ENCODE results near the gene NANOS2. TPM values are rescaled to one million over a fixed set of nuclear protein-coding genes. Genes with fewer than 3 reads are reported as not detected.

NANOS2 gene
- not detected in 2 replicates for total RNA-seq

DNA sequence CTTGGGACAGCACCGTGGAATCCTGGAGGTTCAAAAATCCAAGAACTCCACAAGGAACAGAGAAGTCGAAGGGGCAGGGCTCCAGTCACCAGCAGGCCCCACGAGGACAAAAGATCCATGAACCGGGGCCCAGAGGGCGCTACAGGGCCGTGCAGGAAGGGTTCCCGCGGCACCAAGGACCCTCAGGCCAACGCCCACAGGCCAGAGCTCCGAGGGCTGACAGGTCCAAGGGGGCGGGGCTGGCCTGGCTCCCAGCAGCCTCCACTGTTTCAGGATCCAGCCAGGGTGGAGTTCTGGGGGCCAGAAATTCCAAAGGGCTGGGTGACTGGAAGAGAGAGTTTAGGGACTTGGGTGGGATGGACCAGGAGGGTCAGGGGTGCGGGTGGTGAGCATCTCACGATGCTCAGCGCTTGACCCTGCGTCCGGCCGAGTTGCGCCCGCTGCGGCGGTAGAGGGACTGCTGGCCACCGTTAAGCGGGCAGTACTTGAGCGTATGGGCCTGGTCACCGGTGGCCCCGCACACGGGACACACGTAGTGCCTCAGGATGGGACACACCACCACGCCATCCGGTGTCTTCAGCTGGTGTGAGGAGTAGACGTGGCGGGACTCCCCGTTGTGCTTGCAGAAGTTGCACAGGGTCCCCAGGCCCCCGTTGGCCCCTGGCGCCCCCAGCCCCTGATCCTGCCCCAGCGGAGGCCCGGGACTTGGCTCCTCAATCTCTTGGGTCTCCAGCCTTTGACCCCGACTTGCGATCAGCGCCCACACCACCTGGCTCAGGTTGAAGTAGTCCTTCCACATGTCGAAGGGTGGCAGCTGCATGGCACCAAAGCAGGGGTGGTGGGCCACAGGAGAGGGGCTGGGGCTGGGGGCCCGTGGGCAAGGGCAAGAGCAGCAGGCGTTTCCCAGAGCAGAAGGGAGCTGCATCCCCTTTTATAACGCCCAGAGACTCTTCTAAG is at the start of gene NANOS2:
NANOS2 (minus strand) TSS at position 905 of the 957 bp plus-strand sequence; CDS start at position 820, 85 bp downstream.

DNA sequence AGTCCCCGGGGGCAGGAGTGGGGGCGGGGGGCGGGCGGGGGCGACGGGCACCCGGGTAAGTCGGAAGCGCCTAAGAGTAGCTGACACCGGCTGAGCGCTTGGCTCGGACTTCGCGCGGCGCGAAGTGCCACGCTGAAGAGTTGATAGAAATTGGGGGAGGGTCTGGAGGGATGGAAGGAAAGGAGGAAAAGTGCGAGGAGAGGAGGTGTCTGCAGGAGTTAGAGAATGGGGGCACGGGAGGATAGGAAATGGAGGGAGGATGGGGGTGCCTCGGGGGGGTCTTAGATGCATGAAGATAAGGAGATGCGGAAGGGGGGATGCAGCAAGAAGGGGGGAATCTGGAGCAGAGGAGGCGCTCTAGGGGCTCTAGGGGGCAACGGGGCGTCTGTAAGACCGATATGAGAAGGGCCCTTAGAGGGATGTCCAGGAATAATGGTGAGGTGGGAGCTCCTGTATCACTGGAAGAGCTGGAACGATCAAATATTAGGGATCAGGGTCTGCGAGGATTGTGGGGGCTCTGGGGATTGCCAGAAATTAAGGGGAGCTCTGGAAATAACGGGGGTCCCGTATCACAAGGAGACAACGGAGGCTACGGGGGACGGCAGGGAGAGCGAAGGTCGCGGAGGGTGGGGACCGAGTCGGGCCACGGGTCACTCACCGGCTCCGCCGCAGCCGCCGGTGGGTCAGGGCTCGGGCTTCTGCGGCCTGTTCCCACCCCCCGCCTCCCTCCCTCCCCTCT is 12.5 kb downstream of the NANOS2 start, which contains the start of gene MYPOP:
MYPOP (minus strand) TSS at position 702 of the 739 bp plus-strand sequence. CDS start 840 bp downstream, outside the sequence.

DNA sequence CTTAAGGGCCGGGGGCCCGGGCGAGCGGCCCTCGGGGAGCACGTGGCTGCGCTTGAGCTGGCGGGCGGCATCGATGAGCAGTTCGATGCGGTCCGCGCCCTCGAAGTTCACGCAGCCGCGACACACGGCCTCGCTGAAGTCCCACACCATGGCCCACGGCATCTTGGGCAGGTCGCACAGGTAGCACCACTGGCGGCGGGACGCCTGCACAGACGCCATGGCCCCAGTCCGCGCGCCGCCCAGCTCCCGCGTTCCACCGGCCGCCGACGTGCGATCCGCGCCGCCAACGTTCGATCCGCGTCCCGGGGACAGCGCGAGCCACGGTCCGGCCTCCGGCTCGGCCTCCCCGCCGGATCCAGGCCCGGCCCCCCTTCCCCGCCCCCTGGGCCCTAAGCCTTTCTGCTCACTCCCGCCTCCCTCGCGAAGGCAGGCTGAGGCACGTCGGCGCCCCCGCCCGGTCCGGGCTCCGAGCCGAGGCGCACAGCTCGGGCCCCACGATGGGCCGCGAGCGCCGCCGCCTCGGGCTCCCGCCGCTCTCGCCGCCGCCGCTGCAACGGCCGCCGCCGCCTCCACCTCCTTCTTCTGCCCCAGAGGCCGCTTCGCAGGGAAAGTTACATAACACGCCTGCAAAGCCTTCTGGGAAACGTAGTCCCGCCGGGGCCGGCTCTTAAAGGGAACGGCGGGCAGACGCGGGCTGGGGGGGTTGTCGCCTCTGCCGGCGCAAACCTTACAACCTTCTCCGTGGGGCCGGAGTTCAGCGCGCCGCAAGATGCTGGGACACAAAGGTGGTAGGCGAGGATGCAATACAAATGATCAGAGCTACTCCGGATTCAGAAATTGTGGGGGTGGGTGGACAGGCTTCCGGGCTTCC is 28.8 kb downstream of the NANOS2 start, which contains the start of gene IRF2BP1:
IRF2BP1 (minus strand) TSS at position 586 of the 871 bp plus-strand sequence; CDS start at position 219, 367 bp downstream.

DNA sequence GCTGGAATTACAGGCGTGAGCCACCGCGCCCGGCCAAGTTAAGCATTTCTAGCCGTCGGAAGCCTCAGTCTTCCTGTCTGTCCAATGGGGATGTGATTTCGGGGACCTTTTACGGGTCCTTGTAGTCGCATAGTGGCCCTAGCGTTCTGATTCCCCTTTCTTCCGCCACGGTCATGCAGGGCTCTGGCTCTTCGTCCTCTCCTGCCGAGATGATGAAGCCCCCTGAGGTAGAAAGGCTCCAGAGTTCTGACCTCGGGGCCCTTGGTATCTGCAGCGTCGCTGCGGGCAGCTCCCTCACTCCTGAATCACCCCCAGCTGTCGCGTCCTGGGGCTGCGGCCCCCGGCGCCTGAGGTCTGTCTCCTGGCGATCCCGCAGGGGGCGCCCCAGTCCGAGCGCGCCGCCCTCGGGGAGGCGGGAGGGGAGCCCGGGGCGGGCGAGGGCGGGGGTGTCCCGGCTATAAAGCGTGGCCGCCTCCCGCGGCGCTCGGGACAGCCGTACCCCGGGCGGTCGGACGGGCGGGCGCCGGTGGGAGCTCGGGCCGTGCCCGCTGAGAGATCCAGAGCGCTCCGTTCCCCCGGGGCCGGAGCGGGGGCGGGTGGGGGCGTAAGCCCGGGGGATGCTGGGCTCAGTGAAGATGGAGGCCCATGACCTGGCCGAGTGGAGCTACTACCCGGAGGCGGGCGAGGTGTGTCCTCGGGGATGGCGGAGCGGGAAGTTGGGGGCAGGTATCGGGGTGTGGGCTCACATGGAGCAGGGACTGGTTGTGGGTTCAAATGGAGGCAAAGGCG is 50.5 kb downstream of the NANOS2 start, which contains the start of gene FOXA3:
FOXA3 (plus strand) TSS at position 487 of the 789 bp plus-strand sequence; CDS start at position 618, 131 bp downstream.

Other genes with a start within 250 kb of the NANOS2 start
- 0.49 TPM in 1 of 2 replicates, not detected in the other for gene GIPR, start 246.6 kb downstream of the NANOS2 start, total RNA-seq
- gene SNRPD2, start 222.8 kb downstream of the NANOS2 start, total RNA-seq = 116 and 182 TPM in 2 replicates
- 21.7 and 23.0 TPM in 2 replicates for gene QPCTL, start 222.1 kb downstream of the NANOS2 start, total RNA-seq
- 8.8 and 9.7 TPM in 2 replicates for gene FBXO46, start 183.9 kb downstream of the NANOS2 start, total RNA-seq
- not detected in 2 replicates for gene MEIOSIN, start 181.3 kb downstream of the NANOS2 start, total RNA-seq
- 15.3 and 17.2 TPM in 2 replicates for gene SIX5, start 145.5 kb downstream of the NANOS2 start, total RNA-seq
- 115 and 129 TPM in 2 replicates for gene DMPK, start 132.3 kb downstream of the NANOS2 start, total RNA-seq
- gene DMWD, start 121.9 kb downstream of the NANOS2 start, total RNA-seq = 67.4 and 90.9 TPM in 2 replicates
- 0.16 and 0.24 TPM in 2 replicates for gene RSPH6A, start 99.5 kb downstream of the NANOS2 start, total RNA-seq
- 42.0 and 44.0 TPM in 2 replicates for gene SYMPK, start 51.6 kb downstream of the NANOS2 start, total RNA-seq
- not detected in 2 replicates for gene FOXA3, start 50.5 kb downstream of the NANOS2 start, total RNA-seq
- 41.0 and 44.3 TPM in 2 replicates for gene IRF2BP1, start 28.6 kb downstream of the NANOS2 start, total RNA-seq
- 1.6 and 2.4 TPM in 2 replicates for gene MYPOP, start 12.2 kb downstream of the NANOS2 start, total RNA-seq
- gene NOVA2, start 59.1 kb upstream of the NANOS2 start, total RNA-seq = not detected in 2 replicates
- 4.2 and 10.1 TPM in 2 replicates for gene CCDC61, start 80.7 kb upstream of the NANOS2 start, total RNA-seq
- not detected in 2 replicates for gene PGLYRP1, start 108.3 kb upstream of the NANOS2 start, total RNA-seq
- gene IGFL4, start 126.2 kb upstream of the NANOS2 start, total RNA-seq = under 0.01 TPM in 1 of 2 replicates, not detected in the other
- 0.49 and 1.2 TPM in 2 replicates for gene IGFL3, start 209.9 kb upstream of the NANOS2 start, total RNA-seq
- not detected in 2 replicates for gene IGFL2, start 233.5 kb upstream of the NANOS2 start, total RNA-seq

Data from hair follicle dermal papilla cell (primary cell).